RPMI8226 (cell line): ENCODE results near the gene SLC7A14.

Experiments
- DNase-seq: peaks from one replicate; pipeline ENCODE4 v3.0.0-alpha.2; 2015

Gene SLC7A14

DNA sequence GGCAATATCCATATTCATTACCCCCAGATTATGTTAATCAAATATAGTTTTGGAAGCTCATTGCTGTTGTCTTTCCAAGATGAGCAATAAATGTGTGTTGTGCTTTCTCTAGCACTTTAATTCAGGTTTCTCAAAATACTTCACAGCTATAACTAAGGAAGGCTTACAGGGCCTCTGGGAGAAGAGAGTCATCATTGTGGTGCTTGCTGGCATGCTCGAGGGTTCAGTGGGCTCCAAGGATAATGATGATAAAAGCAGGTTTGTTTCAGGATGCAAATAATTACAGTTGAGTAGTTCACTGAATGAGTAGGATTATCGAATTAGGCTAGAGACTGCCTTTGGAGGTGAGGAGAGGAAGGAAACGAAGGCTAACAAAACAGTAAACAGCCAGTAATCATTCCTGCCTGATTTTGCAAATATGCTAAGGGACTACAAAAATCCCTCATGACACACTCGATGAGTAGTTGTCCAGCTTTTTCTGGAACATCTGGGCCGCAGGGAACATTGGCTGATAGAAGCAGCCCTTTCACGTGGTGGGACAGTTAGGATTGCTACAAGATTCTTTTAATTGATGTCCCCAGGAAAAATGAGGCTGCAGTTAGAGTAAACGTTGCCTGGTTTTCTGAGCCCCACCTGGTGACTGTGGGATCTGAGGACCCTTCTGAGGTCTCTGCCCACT, 54.1 kb downstream of the SLC7A14 start:
- DNase-seq = no peak

- no peak for DNase-seq
These were observed 54.8 kb downstream of the SLC7A14 start for GRCh38 chr3:170531054-170531453.

- no peak for DNase-seq
These were observed 56.0 kb downstream of the SLC7A14 start for GRCh38 chr3:170529912-170530311.

DNA sequence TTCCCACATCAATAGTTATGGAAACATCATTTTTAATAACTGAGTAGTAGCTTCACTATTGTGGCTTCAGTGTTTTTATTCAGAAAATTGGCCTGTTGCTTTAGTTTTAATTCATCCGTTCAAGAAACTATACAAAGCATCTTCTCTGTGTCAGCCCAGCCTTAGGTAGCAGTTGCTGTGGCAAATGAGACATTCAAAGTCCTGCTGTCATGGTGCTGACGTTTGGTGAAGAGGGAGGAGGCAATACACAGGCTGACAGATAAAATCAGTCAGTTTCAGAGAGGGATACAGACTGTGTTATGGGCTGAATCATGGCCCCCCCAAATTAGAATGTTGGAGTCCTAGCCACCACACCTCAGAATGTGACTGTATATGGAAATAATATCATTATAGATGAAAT, 56.5 kb downstream of the SLC7A14 start:
- no peak for DNase-seq

DNA sequence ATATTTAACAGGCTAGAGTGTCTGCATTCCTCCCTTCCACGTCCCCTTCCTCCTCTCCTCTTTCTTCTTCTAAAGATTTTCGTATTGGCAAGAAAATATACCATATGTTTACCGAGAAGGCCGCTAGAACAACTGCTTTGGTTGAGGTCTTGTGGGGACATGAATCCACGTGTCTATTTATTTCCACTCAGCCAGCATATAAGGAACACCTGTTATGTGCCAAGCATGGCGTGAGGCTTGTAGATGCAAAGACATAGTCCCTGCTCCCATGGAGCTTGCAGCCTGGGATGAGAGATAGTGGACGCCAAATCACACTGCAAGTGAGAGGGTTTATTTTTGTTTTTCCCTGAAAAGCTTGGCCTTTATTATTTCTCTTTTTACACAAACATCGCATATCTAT, 57.1 kb downstream of the SLC7A14 start:
- no peak for DNase-seq

GRCh38 chr3:170524073-170524472, 61.8 kb downstream of the SLC7A14 start:
- DNase-seq = no peak

- peak; percentile 44 for DNase-seq
These were observed 62.6 kb downstream of the SLC7A14 start for GRCh38 chr3:170523248-170523647.

DNA sequence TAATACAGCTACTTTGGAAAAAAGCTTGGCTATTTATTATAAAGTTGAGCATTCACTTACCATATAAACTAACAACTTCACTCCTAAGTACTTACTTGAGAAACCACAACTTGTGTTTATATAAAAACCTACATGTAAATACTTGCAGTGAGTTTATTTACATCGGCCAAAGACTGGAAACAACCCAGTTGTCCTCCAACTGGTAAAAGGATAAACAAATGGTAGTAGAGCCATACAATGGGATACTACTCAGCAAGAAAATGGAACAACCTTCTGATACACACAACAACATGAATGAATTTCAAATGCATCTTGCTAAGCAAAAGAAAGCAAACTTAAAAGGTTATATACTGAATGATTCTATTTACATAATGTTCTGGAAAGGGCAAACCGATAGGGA, 63.7 kb downstream of the SLC7A14 start:
- DNase-seq = no peak

DNA sequence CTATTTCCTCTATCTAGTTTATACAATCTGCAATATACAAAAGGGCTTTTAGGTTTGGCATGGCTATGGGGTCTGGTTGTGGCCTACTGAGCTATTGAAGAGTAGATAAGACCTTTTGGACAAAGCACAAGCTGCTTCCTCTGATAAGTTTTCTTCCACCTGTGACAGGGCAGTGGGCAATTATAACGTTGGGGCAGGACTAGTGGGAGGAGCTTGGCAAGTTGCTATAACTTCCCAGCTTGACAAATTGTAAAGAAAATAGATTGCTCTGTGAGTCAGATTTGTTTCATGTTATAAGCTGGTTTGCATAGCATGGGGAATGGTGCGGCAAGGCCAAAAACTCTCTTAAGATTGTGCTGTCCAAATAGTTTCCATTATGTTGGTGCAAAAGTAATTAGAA, 64.9 kb downstream of the SLC7A14 start:
- DNase-seq = no peak

GRCh38 chr3:170517242-170517945, 68.5 kb downstream of the SLC7A14 start:
- no peak for DNase-seq

DNA sequence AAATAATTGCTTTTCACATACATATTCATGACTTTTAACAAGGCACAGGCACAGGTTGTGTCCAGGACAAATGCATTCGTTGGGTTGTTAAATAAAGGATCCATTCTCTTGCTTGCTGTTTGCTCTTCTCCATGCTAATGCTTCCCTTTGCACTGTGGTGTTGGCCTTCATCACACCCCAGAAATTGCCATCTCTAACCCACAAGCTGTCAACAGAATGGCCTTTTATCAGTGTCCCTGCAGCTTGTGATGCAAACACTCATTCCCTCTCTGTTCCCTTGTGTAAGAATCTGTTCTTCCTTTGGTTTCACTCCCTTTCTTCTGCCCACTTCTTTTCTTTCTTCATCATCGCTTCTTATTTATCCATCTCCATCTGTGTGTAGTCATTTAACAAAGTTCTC, 72.2 kb downstream of the SLC7A14 start:
- no peak for DNase-seq

DNA sequence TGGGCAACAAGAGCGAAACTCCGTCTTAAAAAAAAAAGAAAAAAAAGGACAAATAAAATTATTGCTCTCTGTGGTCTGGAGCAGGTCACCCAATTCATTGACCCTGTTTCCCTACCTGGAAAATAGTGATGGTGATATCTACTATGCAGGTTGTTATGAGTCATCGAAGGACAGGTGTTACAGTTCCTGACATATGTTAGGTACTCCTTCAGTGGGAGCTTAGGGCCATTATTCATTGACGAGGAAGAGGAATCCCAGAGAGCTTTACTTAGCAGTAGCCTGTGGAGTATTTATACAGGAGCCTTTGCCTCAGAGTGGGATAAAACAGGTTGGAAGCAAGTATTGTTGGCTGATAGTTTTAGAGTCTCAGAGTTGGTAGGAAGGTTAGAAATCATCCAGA, 74.5 kb downstream of the SLC7A14 start:
- no peak for DNase-seq

- no peak for DNase-seq
These were observed 77.0 kb downstream of the SLC7A14 start for GRCh38 chr3:170508839-170509238.

- DNase-seq = no peak
These were observed 77.6 kb downstream of the SLC7A14 start for GRCh38 chr3:170508291-170508690.

GRCh38 chr3:170507063-170507462, 78.8 kb downstream of the SLC7A14 start:
- DNase-seq = no peak

- no peak for DNase-seq
These were observed 79.3 kb downstream of the SLC7A14 start for GRCh38 chr3:170506556-170506955.

DNA sequence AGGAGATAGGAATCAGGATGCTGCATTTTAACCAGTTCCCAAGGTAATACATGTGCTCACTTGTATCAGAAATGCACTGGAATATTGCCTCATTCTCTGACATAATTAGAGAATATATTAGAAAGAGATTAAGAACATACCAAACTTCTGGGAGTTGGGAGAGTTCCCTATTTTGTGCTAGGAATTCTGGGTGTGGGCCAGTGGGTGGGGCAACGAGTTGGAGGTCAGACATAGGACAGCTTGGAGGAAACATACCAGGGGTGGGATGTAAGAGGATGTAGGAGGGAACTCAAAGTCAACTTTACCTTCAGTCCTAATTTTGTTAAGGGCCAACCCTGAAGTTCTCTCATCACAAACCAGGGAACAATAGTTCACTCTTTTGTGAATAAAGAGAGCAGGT, 83.6 kb downstream of the SLC7A14 start:
- DNase-seq = no peak

GRCh38 chr3:170500995-170501394, 84.9 kb downstream of the SLC7A14 start:
- no peak for DNase-seq

GRCh38 chr3:170500462-170500861, 85.4 kb downstream of the SLC7A14 start:
- DNase-seq = no peak

DNA sequence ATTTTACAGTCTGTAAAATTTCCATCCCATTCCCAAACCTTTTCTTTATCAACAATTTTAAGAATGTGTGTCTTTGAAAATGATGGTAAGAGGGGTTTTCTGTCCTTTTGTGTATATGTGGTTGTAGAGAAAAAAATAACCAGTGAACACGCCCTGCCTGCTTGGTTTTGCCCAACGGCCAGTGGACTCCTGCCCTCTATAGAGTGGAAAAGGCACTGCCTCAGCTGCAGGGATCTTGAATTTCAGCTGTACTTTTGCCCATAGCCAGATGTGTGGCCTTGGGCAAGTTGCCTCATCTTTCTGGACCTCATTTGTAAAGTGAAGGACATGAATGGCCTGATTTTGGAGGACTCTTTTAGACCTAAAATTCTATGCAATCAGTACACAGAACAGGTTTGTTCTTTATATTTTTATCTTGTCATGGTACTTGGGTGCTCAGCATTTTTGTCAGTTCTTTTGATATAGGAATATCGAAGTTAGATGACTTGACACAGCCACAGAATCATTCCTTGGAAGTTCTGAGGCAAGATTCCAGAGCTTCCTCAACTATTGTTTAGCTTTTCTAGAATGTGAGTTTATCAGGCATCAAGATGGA, 86.2 kb downstream of the SLC7A14 start:
- peak; percentile 62 for DNase-seq

- DNase-seq = no peak
These were observed 88.4 kb downstream of the SLC7A14 start for GRCh38 chr3:170497207-170498095.

DNA sequence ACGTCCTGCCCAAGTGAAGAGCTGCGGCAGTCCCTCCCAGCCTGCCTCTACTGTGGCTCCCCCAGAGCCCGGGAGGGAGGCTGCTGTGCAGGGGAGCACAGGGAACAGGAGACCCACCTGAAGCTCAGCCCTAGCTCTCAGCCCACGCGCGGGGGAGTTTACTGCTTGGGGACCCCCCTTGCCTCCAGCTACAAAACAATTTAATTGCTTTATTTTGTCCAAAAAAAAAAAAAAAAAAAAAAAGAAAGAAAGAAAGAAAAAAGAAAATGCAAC, 89.1 kb downstream of the SLC7A14 start:
- no peak for DNase-seq

DNA sequence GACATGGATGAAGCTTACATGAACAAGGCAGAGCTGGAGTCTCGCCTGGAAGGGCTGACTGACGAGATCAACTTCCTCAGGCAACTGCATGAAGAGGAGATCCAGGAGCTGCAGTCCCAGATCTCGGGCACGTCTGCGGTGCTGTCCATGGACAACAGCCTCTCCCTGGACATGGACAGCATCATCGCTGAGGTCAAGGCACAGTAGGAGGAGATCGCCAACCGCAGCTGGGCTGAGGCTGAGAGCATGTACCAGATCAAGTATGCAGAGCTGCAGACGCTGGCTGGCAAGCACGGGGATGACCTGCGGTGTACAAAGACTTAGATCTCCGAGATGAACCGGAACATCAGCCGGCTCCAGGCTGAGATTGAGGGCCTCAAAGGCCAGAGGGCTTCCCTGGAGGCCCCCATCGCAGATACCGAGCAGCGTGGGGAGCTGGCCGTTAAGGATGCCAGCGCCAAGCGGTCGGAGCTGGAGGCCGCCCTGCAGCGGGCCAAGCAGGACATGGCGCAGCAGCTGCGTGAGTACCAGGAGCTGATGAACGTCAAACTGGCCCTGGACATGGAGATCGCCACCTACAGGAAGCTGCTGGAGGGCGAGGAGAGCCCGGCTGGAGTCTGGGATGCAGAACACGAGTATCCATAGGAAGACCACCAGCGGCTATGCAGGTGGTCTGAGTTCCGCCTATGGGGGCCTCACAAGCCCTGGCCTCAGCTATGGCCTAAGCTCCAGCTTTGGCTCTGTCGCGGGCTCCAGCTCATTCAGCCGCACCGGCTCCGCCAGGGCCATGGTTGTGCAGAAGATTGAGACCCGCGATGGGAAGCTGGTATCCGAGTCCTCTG, 89.6 kb downstream of the SLC7A14 start:
- no peak for DNase-seq
